HG03025 (cell line): Measurements from ENCODE around the gene GPR132.
"Not testable (repeated sequence)": the region's sequence is repeated elsewhere in the genome, so short reads cannot be mapped to it uniquely, and the experiment has no call there.

Experiments used
- ATAC-seq: cut with Tn5 transposase; IDR thresholded peaks from one replicate; pipeline ENCODE4 v1.9.1; 2021; ENCODE audit warnings: mild to moderate bottlenecking, moderate library complexity; ENCODE audit not compliant: unreplicated experiment, low FRiP score

The GPR132 gene

GRCh38 chr14:105045710-105046326 lies 19.4 kb downstream of the GPR132 start:
- no peak for ATAC-seq

- no peak for ATAC-seq
Observed at GRCh38 chr14:105043641-105044040, 21.6 kb downstream of the GPR132 start.

GRCh38 chr14:105042813-105043212 lies 22.4 kb downstream of the GPR132 start:
- no peak for ATAC-seq

GRCh38 chr14:105041841-105042765 lies 23.1 kb downstream of the GPR132 start:
- no peak for ATAC-seq

DNA sequence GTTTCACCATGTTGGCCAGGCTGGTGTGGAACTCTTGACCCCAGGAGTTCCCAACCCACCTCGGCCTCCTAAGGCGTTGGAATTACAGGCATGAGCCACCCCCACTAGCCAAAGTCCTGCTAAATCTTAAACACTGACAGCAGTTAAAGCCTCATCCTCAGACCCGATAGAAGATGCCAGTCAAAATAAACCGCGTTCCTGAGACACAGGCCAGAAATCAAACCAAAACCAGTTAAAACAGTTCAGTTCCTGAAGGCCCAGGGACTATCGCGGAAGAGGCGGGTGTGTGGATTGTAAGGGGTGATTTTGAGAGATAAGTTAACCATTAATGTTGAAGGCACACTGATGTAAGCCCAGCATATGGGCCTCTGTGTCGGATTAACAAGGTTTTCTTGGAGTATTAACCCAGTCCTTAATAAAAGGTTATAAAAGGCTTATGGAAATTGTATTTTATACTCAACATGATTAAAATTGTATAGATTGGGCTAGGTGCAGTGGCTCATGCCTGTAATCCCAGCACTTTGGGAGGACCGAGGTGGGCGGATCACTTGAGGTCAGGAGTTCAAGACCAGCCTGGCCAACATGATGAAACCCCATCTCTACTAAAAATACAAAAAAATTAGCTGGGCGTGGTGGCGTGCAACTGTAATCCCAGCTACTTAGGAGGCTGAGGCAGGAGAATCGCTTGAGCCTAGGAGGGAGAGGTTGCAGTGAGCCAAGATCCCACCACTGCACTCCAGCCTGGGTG lies 25.6 kb downstream of the GPR132 start:
- no peak for ATAC-seq

DNA sequence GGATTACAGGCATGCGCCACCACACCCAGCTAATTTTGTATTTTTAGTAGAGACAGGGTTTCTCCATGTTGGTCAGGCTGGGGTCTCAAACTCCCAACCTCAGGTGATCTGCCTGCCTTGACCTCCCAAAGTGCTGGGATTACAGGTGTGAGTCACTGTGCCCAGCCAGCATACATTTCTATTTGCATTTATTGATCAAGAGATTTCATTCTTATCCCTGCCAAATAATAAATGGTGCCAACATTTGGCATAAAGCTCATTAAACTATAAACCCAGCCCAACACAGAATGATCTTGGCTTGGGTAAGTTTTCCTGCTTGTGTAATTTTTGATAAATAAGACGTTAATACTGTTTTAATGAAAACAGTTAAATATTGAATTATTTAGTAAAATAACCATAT lies 29.6 kb downstream of the GPR132 start:
- ATAC-seq = not testable (repeated sequence)

GRCh38 chr14:105034315-105035039 lies 30.8 kb downstream of the GPR132 start:
- no peak for ATAC-seq

- not testable (repeated sequence) for ATAC-seq
Observed at GRCh38 chr14:105033412-105033900, 31.8 kb downstream of the GPR132 start.

GRCh38 chr14:105032451-105032901 lies 32.8 kb downstream of the GPR132 start:
- ATAC-seq = not testable (repeated sequence)

DNA sequence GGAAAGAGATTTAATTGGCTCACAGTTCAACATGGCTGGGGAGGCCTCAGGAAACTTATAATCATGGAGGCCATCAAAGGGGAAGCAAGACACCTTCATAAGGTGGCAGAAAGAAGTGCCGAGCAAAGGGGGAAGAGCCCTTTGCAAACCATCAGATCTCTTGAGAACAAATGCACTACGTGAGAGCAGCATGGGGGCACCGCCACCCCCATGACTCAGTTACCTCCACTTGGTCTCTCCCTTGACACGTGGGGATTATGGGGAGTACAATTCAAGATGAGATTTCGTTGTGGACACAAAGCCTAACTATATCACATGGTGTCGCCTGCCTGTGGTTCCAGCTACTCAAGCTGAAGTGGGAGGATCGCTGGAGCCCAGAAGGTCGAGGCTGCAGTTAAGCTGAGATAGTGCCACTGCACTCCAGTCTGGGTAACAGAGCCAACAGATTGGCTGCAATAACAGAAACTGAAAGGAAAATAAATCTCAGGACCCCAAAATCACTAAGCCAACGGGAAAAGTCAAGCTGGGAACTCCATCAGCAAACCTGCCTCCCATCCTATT lies 34.3 kb downstream of the GPR132 start:
- no peak for ATAC-seq

GRCh38 chr14:105030194-105030593 lies 35.0 kb downstream of the GPR132 start:
- ATAC-seq = no peak

DNA sequence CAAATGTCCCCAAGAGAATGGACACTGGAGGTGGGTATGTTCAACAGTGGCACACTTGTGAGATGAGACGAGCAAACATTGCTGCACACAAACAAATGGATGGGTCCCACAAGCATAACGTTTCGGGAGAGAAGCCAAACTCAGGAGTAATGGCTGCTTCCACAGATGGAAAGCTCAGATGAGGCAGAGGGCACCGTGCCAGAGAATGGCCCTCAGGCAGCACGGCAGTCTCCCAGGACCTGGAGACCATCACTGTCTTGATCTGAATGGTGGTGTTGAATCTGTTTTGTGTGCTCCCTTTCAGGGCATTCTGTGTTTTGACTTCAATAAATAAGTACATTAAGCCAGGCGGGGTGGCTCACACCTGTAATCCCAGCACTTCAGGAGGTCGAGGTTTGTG lies 35.8 kb downstream of the GPR132 start:
- no peak for ATAC-seq

DNA sequence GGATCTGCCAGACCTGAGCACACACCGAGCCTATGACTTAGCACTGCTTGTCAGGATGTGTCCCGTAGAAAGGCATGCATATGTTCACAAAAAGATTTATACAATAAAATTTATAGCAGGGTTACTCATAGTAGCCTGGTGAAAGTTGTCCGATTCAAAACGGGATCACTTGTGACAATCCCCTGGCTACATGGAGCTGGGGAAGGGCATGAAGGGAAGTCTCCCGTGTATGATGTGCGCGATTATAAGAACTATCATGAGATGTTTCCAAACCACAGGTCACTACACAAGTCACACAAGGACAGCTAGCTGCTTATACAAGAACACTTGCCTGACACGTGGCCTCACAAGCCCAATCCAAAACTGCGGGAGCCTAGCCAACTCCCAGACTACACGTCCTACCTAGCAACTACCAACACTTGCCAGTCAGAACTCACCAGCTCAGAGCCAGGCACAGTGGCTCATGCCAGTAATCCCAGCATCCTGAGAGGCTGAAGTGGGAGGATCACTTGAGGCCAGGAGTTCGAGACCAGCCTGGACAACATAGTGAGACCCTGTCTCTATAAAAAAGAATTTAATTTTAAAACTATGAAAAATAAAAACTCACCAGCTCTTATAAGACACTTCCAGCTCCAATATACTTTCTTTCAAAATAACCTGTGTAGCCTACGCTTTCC lies 36.8 kb downstream of the GPR132 start:
- ATAC-seq = no peak

- not testable (repeated sequence) for ATAC-seq
Observed at GRCh38 chr14:105027718-105028117, 37.5 kb downstream of the GPR132 start.

GRCh38 chr14:105026802-105027563 lies 38.2 kb downstream of the GPR132 start:
- no peak for ATAC-seq

GRCh38 chr14:105026033-105026785 lies 39.0 kb downstream of the GPR132 start:
- ATAC-seq = no peak

GRCh38 chr14:105025429-105025828 lies 39.8 kb downstream of the GPR132 start:
- no peak for ATAC-seq
